SU-DHL-6 (cell line): ENCODE data around the gene PEX6.

Experiments
- CTCF ChIP-seq: fragments of 200-600 bp; sonication (generic); IDR thresholded peaks from one replicate; pipeline ENCODE4 v1.5.1; 2017; ENCODE audit warnings: antibody characterized with exemption, mild to moderate bottlenecking, low read length, moderate library complexity; ENCODE audit not compliant: insufficient read depth, poor library complexity, severe bottlenecking
- EZH2phosphoT487 ChIP-seq: fragments of 200-600 bp; sonication (generic), shearing (Covaris generic); conservative IDR thresholded peaks from 2 replicates; pipeline ENCODE4 v1.6.1; 2018; ENCODE audit warnings: mild to moderate bottlenecking, antibody characterized with exemption, low read length, moderate library complexity, mixed read lengths

- TF ChIP-seq CTCF, result no peak
- TF ChIP-seq EZH2phosphoT487, result no peak
These were observed 16.3 kb downstream of the PEX6 start for GRCh38 chr6:42962502-42963178.
